A549 treated with Mapracorat at 1 μM for 4 hours (cell line): Measurements from ENCODE around the gene PCDH20. TPM values are rescaled to one million over a fixed set of nuclear protein-coding genes. Genes with fewer than 3 reads are reported as not detected.

Experiments used
- total RNA-seq: library from RNA; stranded (reverse); fragments of 200-300 nt; extraction: Qiagen RNA extraction; gene quantifications from 5 replicates; pipeline ENCODE4 v1.2.3, GENCODE V29; 2022

The PCDH20 gene
- total RNA-seq: not detected in 5 replicates

GRCh38 chr13:61415749-61416148, at the start of gene PCDH20:
Gene PCDH20 (minus strand): TSS chr13:61415849. CDS start chr13:61415158, 691 bp downstream.

